ENCODE results near the gene CACNA1C.

The CACNA1C gene

DNA sequence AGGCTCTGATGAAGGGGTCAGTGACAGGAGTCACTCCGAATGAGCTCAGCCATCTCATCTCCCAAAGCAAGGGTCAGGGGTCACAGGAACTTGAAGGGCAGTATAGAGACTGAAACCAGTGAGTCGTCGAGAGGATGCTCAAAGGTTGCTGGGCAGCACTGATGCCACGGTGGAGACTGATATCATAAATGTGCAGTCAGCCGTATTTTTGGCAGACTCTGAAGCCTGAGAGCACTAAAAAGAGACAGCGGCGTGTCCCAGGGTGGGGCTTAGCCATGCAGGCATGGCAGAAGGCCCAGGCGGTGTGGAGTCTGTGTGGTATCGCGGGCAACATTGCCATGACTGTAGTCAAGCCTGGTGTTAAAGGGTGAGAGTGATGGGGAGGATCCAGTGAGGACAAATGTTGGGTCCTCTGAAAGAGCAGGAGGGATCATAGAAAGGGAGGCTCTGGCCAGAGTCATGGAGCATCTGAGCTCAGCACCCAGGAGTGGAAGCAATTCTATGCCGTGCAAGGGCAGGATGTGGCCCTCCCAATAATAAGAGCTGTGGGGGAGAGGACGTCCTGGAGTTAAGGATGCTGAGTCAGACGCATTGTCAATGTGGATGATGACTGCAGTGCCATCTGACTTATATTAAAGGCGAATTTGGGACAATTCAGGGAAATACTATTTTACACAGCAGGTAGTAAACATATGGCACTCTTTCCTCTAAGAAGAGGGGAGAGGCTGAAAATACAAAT lies 500.8 kb downstream of the CACNA1C start:
- no peak for DNase-seq (ENCODE audit: low read depth)

DNA sequence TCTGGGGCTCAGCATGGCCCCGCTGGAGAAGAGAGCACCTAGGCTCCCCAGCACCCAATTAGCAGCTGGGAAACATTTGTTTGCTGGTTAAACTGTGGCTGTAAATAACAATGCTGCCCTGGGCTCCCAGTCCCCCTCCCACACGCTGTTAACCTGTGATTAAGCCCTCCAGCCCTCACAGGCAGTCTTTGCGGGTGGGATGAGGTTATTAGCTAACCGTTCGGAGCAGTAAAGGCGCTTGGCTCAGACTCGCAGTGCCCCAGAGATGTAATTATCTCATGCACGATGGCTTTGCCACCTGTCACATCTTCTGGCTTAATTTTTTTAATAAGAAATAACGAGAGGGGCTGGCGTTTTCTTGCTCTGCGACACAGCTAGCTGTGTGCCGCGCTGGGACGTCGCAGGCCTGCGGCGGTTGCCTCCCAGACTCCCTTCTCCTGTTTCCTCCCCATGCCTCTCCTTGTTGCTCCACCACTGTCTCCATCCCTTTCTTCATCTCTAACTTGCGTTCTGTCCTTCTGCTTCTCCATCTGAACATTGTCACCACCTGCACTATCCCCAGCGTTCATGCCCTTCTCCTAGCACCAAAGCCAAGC lies 502.8 kb downstream of the CACNA1C start:
- DNase-seq (ENCODE audit: low read depth): no peak

DNA sequence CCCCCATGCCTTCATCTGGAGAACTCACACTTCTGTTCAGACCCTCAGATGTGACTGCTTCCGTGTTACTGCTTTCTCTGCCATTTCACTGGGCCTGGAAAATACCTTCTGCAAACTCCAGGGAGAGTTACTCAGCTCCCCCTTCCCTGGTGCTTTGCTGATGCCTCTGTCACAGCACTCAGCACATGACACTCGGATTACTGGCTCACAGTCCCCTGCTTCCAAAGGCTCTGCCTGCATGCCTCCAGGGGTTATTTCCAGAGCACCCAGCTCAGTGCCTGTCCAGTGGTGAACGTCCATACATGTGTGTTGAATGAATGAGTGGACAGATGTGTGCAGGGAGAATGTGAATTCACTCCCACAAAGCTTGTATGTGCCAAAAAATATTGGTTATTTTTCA lies 504.8 kb downstream of the CACNA1C start:
- no peak for DNase-seq (ENCODE audit: low read depth)

DNA sequence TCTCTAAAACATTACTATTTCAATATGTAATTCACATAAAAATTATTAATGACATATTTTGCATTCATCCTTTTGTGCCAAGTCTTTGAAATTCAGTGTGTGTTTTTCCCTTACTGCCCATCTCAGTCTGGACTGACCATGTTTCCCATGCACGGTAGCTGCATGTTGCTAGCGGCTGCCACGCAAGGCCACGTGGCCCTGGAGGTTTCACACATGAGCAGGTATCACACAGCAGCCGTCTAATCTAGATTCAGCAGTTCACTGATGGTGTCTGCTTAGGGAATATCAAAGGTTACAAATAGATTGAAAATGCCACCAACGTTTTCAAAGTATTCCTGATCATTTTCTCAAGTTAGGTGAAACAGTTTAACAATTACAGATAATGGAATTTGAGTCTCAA lies 507.1 kb downstream of the CACNA1C start:
- no peak for DNase-seq (ENCODE audit: low read depth)

GRCh38 chr12:2560356-2560755 lies 507.6 kb downstream of the CACNA1C start:
- DNase-seq (ENCODE audit: low read depth): no peak

DNA sequence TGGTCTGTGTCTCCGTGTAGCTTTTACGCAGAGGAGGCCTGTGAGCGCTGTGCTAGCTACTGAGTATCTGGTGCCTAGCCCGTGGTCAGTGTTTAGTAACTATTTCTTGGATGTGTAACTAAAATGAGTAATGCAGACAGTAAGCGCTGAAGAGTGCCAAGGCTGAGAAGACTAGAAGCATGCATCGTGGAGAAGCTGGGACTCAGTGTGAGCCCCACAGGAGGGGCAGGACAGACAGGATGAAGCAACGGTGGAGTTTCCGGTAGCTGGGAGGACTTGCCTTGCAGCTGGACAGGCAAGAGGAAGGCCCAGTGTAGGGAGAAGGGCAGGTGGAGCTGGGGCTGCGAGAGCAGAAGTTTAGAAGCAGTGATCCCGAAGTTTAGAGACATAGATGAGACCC lies 508.6 kb downstream of the CACNA1C start:
- DNase-seq (ENCODE audit: low read depth): no peak

GRCh38 chr12:2562400-2562799 lies 509.6 kb downstream of the CACNA1C start:
- no peak for DNase-seq (ENCODE audit: low read depth)

DNA sequence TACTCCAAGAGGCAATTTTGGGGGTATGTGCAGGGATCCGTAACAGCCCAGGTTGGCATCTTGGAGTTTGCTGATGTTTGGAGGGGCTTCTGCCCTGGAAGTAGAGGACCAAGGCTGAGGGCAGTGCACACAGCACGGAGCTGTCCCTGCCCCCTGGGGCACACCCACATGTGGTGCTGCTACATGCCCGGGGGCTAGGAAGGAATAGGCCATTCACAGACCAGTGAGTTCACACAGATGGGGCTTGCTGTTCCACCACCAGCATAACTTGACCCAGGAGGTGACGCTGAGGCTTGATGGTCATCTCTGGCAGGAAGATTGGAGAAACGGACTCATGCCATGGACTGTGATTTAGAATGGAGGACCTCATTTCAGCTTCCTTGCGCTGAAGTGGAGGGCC lies 510.9 kb downstream of the CACNA1C start:
- no peak for DNase-seq (ENCODE audit: low read depth)

DNA sequence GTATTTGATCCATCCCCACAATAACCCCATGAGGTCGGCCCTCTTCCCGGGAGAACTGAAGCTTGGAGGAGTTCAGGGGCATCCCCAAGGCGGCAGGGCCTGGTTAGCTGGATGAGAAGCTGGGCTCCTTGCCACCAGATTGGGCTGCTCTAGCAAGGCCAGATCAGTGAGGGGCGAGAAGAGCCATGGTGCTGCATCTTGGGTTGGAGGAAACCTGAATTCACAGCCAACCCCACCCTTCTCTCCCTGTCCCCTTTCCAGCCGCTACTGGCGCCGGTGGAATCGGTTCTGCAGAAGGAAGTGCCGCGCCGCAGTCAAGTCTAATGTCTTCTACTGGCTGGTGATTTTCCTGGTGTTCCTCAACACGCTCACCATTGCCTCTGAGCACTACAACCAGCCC lies 513.4 kb downstream of the CACNA1C start:
- no peak for DNase-seq (ENCODE audit: low read depth)

DNA sequence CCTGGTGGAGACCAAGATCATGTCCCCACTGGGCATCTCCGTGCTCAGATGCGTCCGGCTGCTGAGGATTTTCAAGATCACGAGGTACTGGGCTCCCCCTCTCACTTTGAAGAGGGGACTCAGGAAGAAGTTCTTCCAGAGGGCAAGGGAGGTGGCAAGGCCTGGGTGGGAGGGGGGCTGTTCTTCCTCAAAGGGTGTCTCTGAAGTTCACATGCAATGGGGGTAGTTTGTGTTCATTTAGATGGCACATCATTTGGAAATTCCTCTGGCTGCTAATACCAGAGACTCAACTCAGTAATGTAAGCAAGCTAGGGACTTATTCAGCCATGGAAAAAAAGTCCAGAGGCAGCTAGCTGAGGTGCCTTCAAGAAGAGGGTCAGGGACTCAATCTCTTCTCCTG lies 514.9 kb downstream of the CACNA1C start:
- DNase-seq (ENCODE audit: low read depth): no peak

GRCh38 chr12:2570562-2570961 lies 517.8 kb downstream of the CACNA1C start:
- DNase-seq (ENCODE audit: low read depth): no peak

GRCh38 chr12:2574355-2574935 lies 521.7 kb downstream of the CACNA1C start:
- no peak for DNase-seq (ENCODE audit: low read depth)

GRCh38 chr12:2575245-2575644 lies 522.5 kb downstream of the CACNA1C start:
- DNase-seq (ENCODE audit: low read depth): no peak

GRCh38 chr12:2578211-2578610 lies 525.4 kb downstream of the CACNA1C start:
- DNase-seq (ENCODE audit: low read depth): no peak

GRCh38 chr12:2578772-2579171 lies 526.0 kb downstream of the CACNA1C start:
- DNase-seq (ENCODE audit: low read depth): no peak

- DNase-seq (ENCODE audit: low read depth): no peak
Measured at GRCh38 chr12:2580821-2581220, 528.0 kb downstream of the CACNA1C start.

DNA sequence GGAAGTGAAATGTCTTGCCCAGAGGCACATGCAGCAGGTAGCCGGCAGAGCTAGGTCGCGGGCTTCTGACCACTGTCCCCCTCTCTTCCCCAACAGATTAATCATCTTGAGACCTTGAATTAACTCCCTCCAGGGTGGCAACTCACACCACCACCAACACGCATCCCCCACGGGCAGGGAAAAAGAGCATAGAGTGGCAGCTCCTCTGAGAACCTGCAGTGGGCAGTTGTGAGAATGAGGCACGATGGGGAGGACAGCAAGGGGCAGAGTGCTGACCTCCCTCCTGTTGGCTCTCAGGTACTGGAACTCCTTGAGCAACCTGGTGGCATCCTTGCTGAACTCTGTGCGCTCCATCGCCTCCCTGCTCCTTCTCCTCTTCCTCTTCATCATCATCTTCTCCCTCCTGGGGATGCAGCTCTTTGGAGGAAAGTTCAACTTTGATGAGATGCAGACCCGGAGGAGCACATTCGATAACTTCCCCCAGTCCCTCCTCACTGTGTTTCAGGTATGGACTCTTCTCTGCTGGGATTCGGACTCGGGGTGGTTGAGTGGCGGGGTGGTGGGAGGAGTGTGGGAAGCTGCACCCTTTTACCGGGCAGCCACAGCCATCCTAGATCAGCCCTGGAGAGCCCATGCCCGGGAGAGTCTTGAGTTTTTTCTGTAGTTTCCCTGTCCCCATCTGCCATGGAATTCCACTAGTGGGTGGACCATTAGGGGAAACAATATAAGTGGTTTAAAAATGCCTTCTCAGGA lies 528.7 kb downstream of the CACNA1C start:
- DNase-seq (ENCODE audit: low read depth): no peak

DNA sequence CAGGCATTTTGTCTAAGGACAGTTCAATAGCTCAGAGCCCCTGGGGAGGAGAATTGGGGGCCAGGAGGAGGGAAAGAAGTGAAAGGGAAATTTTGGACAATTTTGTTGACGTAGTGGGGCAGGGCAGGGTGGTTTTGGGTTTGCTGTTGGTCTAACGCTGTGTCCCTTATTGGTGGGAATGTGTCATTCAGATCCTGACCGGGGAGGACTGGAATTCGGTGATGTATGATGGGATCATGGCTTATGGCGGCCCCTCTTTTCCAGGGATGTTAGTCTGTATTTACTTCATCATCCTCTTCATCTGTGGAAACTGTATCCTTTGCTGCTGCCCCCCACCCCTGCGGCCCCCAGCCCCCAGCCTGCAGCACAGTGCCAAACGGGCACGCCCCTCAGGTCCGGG lies 529.8 kb downstream of the CACNA1C start:
- no peak for DNase-seq (ENCODE audit: low read depth)

DNA sequence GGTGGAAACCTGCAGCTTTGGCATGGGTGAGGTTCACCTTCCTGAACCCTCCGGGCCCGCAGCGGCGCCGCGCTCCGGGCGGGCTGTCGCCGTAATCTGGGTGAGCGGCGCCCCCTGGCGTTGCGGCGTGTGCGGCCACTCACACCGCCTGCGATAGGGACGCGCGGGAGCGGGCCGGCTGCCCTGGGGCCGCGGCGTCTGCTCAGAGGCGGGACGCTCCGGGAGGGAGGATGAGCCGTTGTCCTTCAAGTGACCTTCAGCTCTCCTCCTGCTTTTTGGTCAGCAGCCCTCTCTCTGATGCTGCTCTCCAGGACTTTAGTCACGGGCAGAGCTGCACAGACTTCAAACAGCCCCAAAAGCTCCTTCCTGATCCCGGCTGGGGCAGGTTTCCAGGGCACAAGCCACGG lies 530.3 kb downstream of the CACNA1C start:
- DNase-seq (ENCODE audit: low read depth): no peak

GRCh38 chr12:2583642-2584401 lies 531.0 kb downstream of the CACNA1C start:
- no peak for DNase-seq (ENCODE audit: low read depth)

GRCh38 chr12:2586156-2587038 lies 533.6 kb downstream of the CACNA1C start:
- no peak for DNase-seq (ENCODE audit: low read depth)

Measured in GM04503 (cell line).